GM19351 (cell line): Measurements from ENCODE around the gene RABL6.
"Not testable (repeated sequence)": the region's sequence is repeated elsewhere in the genome, so short reads cannot be mapped to it uniquely, and the experiment has no call there.

Source experiments
- ATAC-seq: cut with Tn5 transposase; IDR thresholded peaks from one replicate; pipeline ENCODE4 v1.9.1; 2021; ENCODE audit warnings: mild to moderate bottlenecking, moderate library complexity; ENCODE audit not compliant: unreplicated experiment

Gene RABL6

GRCh38 chr9:136856079-136856476, 48.3 kb downstream of the RABL6 start:
- ATAC-seq, result no peak

- no peak for ATAC-seq
These were observed 48.9 kb downstream of the RABL6 start for GRCh38 chr9:136856541-136857141.

- ATAC-seq, result no peak
These were observed 49.4 kb downstream of the RABL6 start for GRCh38 chr9:136857166-136857565.

GRCh38 chr9:136857581-136858412, 50.0 kb downstream of the RABL6 start:
- no peak for ATAC-seq

GRCh38 chr9:136858452-136858843, 50.7 kb downstream of the RABL6 start:
- ATAC-seq, result no peak

- no peak for ATAC-seq
These were observed 51.4 kb downstream of the RABL6 start for GRCh38 chr9:136858844-136859757.

- ATAC-seq, result no peak
These were observed 52.8 kb downstream of the RABL6 start for GRCh38 chr9:136860529-136860928.

GRCh38 chr9:136860933-136861873, 53.5 kb downstream of the RABL6 start:
- ATAC-seq, result no peak

GRCh38 chr9:136861874-136862457, 54.2 kb downstream of the RABL6 start:
- ATAC-seq, result no peak

- no peak for ATAC-seq
These were observed 55.3 kb downstream of the RABL6 start for GRCh38 chr9:136862849-136863622.

- no peak for ATAC-seq
These were observed 56.0 kb downstream of the RABL6 start for GRCh38 chr9:136863623-136864273.

GRCh38 chr9:136865041-136865767, 57.5 kb downstream of the RABL6 start:
- no peak for ATAC-seq

- peak; percentile 17 for ATAC-seq
These were observed 58.0 kb downstream of the RABL6 start for GRCh38 chr9:136865768-136866103.

GRCh38 chr9:136866898-136867421, 59.2 kb downstream of the RABL6 start:
- ATAC-seq, result not testable (repeated sequence)

GRCh38 chr9:136867480-136867879, 59.7 kb downstream of the RABL6 start:
- ATAC-seq, result no peak

GRCh38 chr9:136867917-136868316, 60.2 kb downstream of the RABL6 start:
- no peak for ATAC-seq

GRCh38 chr9:136868644-136869043, 60.9 kb downstream of the RABL6 start:
- no peak for ATAC-seq

- not testable (repeated sequence) for ATAC-seq
These were observed 61.9 kb downstream of the RABL6 start for GRCh38 chr9:136869611-136870010.
